IPS-NIHi7 (cell line): ENCODE measurements around the gene GFI1.

Source experiments
- DNase-seq: peaks from one replicate; pipeline ENCODE4 v3.0.0; 2012; ENCODE audit warnings: mixed read lengths; ENCODE audit errors: extremely low spot score

Gene GFI1

GRCh38 chr1:92488416-92488815 lies 1.7 kb upstream of the GFI1 start:
- DNase-seq: no peak

DNA sequence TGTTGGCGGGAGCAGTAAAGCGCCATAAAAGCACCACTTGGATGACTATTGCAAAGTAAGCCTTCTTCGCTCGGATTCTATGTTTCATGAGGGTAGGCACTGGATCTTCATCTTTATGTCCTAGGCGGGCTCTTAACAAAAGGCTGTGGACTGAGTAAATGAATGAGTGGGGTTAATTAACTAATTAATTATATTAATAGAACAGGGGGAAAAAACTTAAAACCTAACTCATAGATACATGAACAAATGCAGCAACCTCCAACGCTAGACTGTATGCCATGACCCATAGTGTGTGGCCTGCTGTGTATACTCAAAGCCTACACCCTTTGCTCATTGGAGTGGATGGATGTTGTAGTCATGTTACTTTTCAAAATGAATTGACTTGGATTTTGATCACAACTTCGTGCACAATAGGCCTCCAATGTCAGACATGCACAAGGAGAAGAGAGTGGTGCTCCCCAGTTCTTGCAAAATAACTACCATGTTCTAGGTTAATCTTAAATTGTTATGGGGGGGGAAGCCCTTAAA lies 417 bp upstream of the GFI1 start:
- DNase-seq: no peak

GRCh38 chr1:92485381-92486250 lies 1.1 kb downstream of the GFI1 start:
- DNase-seq: peak; percentile 61

DNA sequence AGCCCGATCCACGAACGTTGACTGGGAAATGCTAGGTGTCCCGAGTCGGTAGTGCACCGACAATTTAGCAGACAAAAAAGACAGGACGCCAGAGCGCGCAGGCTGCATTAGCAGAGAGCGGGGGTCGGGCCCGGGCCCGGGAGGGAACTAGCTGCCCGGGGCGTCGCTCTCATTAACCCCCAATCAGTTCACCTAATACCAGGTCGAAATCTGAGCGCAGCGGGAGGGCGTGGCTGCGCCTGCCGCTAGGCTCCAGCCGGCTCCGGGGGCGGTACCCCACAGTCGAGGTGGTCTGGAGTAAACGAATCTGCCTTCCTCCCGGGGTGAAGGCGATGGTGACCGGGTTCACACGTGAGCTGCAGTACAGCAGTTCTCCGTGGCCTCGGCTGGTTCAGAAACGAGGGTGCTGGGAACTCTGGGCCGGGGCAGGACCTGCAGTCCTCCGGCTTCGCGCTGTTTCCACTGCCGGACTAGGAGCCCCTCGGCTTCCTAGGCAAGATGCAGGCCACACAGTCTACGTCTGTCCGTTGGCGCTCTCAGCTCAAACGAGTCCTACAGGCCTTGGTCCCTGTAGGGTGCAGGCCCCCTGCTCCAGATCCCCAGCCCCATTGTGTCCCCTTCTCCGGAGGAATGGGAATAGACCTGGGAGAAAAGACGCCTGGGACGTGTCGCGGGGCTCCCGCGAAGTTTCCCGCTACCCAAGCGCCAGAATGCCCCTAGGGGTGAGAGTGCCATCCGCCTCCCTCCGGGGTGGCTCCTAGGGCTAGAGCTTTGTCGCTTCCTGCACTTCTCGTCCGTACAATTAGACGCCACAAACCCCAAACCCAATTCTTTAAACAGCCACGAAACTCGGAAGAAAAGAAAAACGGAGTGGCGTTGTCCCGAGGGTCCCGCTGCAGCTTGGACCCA lies 2.0 kb downstream of the GFI1 start:
- peak; percentile 24 for DNase-seq

DNA sequence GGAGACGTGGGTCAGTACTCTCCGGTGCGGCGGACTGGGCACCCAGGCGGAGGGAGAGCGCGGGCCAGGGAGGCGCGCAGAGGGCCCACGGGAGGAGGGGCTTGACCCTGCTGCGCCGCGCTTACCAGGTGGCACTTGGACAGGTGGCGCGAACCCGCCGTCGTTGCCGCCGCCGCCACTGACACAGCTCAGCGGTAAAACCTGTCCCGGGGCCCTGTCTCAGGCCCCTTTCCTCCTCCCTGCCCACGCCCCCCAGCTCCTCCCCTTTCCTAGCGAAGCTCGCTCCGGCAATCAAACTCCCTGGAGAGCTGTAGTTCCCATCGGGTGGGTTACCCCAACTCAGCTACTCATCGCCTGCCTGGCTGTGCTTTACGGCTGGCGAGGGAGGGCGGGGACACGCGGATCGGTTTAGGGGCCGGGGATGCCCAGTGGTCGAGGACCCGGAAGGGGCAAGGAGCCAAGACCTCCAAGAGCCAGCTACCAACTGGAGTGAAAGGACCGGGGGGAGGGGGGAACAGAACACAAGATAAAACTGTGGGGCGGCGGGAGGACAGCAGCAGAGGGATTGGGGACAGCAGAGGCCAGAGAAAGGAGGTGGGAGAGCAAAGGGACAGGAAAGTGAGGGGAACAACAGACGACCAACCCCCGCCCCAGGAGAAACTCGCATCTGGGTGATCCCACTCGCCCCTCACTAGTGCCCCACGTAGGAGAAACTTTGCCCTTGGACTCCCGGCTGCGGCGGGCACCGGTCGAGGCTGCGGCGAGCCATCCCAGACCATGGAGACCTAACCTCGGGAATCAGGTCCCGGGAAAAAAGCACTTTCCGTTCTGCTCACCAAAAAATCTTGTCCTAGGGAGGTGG lies 2.9 kb downstream of the GFI1 start:
- DNase-seq: peak; percentile 36

GRCh38 chr1:92482665-92483609 lies 3.8 kb downstream of the GFI1 start:
- DNase-seq: peak; percentile 29

- no peak for DNase-seq
Observed at GRCh38 chr1:92481971-92482664, 4.6 kb downstream of the GFI1 start.

- DNase-seq: no peak
Observed at GRCh38 chr1:92481599-92481925, 5.2 kb downstream of the GFI1 start.

GRCh38 chr1:92480813-92481598 lies 5.7 kb downstream of the GFI1 start:
- no peak for DNase-seq

GRCh38 chr1:92480200-92480812 lies 6.4 kb downstream of the GFI1 start:
- peak; percentile 30 for DNase-seq

GRCh38 chr1:92479587-92479986 lies 7.1 kb downstream of the GFI1 start:
- no peak for DNase-seq

DNA sequence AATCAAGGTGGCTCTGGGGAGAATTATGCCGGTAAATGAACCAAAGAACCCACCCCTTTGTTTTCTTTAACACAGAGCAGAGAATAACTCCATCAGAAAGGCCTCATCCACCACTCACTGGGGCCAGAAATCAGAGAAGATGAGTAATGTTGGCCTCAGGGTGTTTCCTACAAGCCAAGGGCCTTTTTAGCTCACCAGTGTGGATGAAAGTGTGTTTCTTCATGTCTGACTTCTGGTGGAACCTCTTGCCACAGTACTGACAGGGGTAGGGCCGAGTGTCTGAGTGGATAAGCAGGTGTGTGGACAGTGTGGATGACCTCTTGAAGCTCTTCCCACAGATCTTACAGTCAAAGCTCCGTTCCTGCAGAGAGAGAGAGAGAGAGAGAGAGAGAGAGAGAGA lies 8.3 kb downstream of the GFI1 start:
- no peak for DNase-seq

GRCh38 chr1:92476071-92476631 lies 10.6 kb downstream of the GFI1 start:
- no peak for DNase-seq

DNA sequence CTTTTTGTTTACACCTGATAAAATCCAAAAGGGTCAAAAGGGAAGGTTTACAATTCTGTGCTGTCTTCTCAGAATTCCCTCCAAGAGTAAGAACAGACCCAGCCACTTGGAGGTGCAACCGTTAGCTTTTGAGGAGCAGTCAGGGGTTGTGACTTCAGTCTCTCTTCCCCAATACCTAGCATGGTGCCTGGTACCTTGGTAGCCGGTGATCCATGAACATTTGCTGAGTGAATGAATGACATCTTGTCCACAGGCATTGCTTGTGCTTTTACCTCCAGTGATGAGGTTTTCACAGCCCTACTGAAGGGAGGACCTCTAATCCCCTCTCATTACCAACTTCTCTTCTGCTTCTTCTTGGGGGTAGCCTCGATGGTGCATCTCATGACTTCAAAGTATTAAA lies 11.7 kb downstream of the GFI1 start:
- DNase-seq: no peak

DNA sequence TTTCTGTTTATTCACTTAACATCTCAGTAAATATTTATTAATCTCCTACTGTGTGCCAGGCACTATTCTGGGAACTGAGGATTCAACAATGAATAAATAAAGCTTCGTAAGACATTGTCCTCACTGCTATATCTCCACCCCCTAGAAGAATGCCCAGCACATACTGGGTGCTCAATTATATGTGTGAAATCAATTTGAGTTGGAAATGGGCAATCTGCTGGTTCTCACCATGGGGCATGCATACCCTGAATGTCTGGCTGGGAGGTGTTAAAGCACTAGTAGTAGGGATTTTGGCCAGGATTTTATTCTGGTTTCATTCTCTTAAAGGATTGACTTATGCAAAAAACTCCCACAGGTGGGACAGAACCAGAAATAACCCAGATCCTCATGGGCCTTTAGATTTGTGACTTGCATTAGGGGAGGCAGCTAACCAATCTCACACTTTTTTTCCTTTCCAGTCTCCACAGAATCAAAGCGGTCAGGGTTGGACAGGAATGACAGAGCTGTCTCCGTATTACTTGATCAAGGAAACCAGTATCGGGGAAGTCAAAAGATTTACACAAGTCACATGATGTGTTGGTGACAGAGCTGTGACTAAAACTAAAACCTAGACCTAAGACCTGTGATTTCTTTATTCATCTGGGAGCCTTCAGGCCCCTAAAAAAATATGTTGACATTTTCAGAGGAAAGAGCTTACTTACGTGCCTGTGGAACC lies 12.8 kb downstream of the GFI1 start:
- no peak for DNase-seq

DNA sequence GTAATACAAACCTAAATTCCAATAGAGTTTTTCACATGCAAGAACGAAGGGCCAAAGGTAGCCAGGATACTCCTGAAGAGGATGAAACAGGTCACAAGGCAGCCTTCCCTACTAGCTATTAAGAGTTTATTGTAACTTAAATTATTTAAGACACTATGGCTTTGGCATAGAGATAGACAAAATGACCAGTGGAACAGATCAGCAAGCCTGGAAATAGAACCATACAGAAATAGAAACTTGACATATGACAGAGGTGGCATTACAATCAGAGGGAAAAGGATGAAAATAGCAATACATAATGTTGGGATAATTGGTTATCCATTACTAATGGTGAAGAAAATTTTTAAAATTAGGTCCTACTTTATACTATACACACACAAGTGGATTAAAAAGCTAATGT lies 16.5 kb downstream of the GFI1 start:
- DNase-seq: no peak

DNA sequence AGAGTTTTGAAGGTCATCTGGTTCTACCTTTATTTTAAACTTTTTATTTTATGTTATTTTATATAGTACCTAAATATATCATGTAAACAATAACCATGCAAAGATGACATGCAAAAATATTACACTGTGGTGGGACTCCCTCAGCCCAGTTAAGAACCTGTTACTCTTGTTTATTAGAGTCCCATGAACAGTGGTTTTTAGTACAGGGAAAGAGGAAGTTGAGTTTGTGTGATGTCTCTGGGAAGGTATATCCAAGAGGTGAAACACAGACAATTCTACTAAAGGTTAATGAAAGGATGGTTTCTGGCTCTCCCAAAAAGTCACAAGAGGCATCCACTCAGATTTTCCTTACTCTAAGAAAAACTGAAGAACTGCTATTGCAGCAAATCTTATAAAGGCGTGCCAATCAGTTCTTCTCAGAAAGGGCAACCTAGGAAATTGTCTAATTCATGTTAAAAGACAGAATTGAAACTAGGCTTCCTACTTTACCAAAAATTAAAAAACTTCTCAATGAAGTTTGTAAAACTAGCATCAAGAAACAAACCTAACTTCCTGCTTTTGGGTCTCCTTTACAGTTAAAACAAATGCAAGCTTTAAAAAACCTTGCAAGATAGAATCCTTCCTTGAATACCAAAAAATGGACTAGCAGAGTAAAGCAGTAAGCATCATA lies 19.9 kb downstream of the GFI1 start:
- DNase-seq: no peak
